H1 (cell line): Measurements from ENCODE around the gene MXD1. TPM values are rescaled to one million over a fixed set of nuclear protein-coding genes. Genes with fewer than 3 reads are reported as not detected.

Experiments used
- CTCF ChIA-PET: fragments of 300-600 bp; sonication (Branson Sonifier 250); formaldehyde crosslinking; loops from one replicate; lab custom pipeline; 2021; ENCODE audit not compliant: partially characterized antibody; lab: Charles Lee
- POLR2A ChIA-PET: fragments of 300-600 bp; sonication (Branson Sonifier 250); formaldehyde crosslinking; loops from one replicate; lab custom pipeline; 2021; ENCODE audit warnings: inconsistent platforms; ENCODE audit not compliant: partially characterized antibody; lab: Charles Lee
- DNase-seq, 2 experiments: peaks; one replicate each; pipeline versions ENCODE4 v3.0.0 to v3.0.0-alpha.2; 2010 to 2022; ENCODE audit warnings: low spot score in 2 of 2, low read depth in 1 of 2, mixed read lengths in 1 of 2
- FAIRE-seq: peaks from 2 replicates; lab custom pipeline; 2011; peaks lifted over from hg19 to GRCh38; lab: Jason Lieb, UNC
- H2AFZ ChIP-seq: 2 replicates; pipeline ENCODE4 v1.8.1; 2012; ENCODE audit warnings: low read length, inconsistent platforms
- H2AK5ac ChIP-seq: 2 replicates; pipeline ENCODE4 v1.6.1; 2013; ENCODE audit warnings: low read depth, low read length
- H2BK120ac ChIP-seq: replicated peaks from 2 replicates; pipeline ENCODE3; 2013; ENCODE audit warnings: low read depth, low read length, inconsistent platforms
- H2BK12ac ChIP-seq: 2 replicates; pipeline ENCODE4 v1.6.1; 2013; ENCODE audit warnings: low read depth, low read length
- H2BK15ac ChIP-seq: 2 replicates; pipeline ENCODE4 v1.6.1; 2013; ENCODE audit warnings: low read length
- H2BK20ac ChIP-seq: 2 replicates; pipeline ENCODE4 v1.6.1; 2013; ENCODE audit warnings: low read length
- H2BK5ac ChIP-seq: 2 replicates; pipeline ENCODE4 v1.6.1; 2013; ENCODE audit warnings: low read depth, low read length
- H3K14ac ChIP-seq: 2 replicates; pipeline ENCODE4 v1.6.1; 2013; ENCODE audit warnings: inconsistent platforms; ENCODE audit not compliant: insufficient read length
- H3K18ac ChIP-seq: 2 replicates; pipeline ENCODE4 v1.6.1; 2013; ENCODE audit warnings: low read length; ENCODE audit errors: extremely low read depth
- H3K23ac ChIP-seq: 2 replicates; pipeline ENCODE4 v1.6.1; 2013; ENCODE audit warnings: inconsistent platforms; ENCODE audit not compliant: insufficient read length
- H3K23me2 ChIP-seq: 2 replicates; pipeline ENCODE4 v1.6.1; 2013; ENCODE audit warnings: low read depth, low read length
- H3K27ac ChIP-seq: 2 replicates; pipeline ENCODE4 v1.6.1; 2011; ENCODE audit warnings: low read depth, low read length, inconsistent platforms
- H3K27me3 ChIP-seq, 4 experiments: replicated peaks in 1 of 4; 1 replicate in 1 of 4; 2 replicates in 3 of 4; pipeline versions ENCODE4 v1.6.1 to v1.8.1; 2011 to 2013; ENCODE audit warnings: low read length in 3 of 4, mild to moderate bottlenecking in 3 of 4, inconsistent platforms in 2 of 4, mixed read lengths in 2 of 4, moderate library complexity in 1 of 4; ENCODE audit not compliant: control insufficient read depth in 3 of 4, insufficient read depth in 3 of 4; ENCODE audit errors: extremely low read depth in 1 of 4
- H3K36me3 ChIP-seq, 4 experiments: 2 replicates each; pipeline versions ENCODE4 v1.6.1 to v1.8.1; 2011 to 2013; ENCODE audit warnings: mild to moderate bottlenecking in 4 of 4, low read length in 3 of 4, moderate library complexity in 2 of 4, control low read depth in 1 of 4, inconsistent platforms in 1 of 4; ENCODE audit not compliant: insufficient read depth in 4 of 4, control insufficient read depth in 2 of 4
- H3K4ac ChIP-seq: replicated peaks from 2 replicates; pipeline ENCODE3; 2013; ENCODE audit warnings: low read length, low read depth, mixed read lengths, inconsistent platforms; ENCODE audit not compliant: insufficient read length
- H3K4me1 ChIP-seq, 4 experiments: replicated peaks in 1 of 4; 1 replicate in 1 of 4; 2 replicates in 3 of 4; pipeline versions ENCODE4 v1.6.1 to v1.8.1; 2011 to 2013; ENCODE audit warnings: low read length in 3 of 4, inconsistent platforms in 2 of 4, mixed read lengths in 1 of 4; ENCODE audit not compliant: insufficient read depth in 4 of 4, control insufficient read depth in 3 of 4
- H3K4me2 ChIP-seq, 2 experiments: 2 replicates each; pipeline versions ENCODE4 v1.6.1 to v1.8.1; 2011 to 2013; ENCODE audit warnings: low read depth in 2 of 2, low read length in 2 of 2, control low read depth in 1 of 2, inconsistent platforms in 1 of 2, mild to moderate bottlenecking in 1 of 2; ENCODE audit not compliant: insufficient read depth in 1 of 2
- H3K4me3 ChIP-seq, 4 experiments: fragments of 200-600, 300-600 bp in 1 of 4; sonication (generic), shearing (Covaris generic), sonication (Bioruptor Twin) in 1 of 4; 2 replicates each; pipeline versions ENCODE4 v1.5.1 to v1.8.1; 2011 to 2016; ENCODE audit warnings: low read length in 4 of 4, low read depth in 3 of 4, control low read depth in 2 of 4, inconsistent platforms in 2 of 4, mild to moderate bottlenecking in 2 of 4, mixed read lengths in 1 of 4, moderate library complexity in 1 of 4; ENCODE audit not compliant: insufficient read depth in 2 of 4; ENCODE audit errors: extremely low read depth in 1 of 4
- H3K56ac ChIP-seq: replicated peaks from 2 replicates; pipeline ENCODE3; 2013; ENCODE audit warnings: low read depth, mild to moderate bottlenecking, mixed read lengths, low read length, inconsistent platforms; ENCODE audit not compliant: insufficient read length
- H3K79me1 ChIP-seq: 2 replicates; pipeline ENCODE4 v1.6.1; 2013; ENCODE audit warnings: low read depth, low read length, control low read depth
- H3K79me2 ChIP-seq, 2 experiments: 2 replicates each; pipeline versions ENCODE4 v1.6.1 to v1.8.1; 2012 to 2013; ENCODE audit warnings: low read length in 2 of 2, mild to moderate bottlenecking in 2 of 2, inconsistent platforms in 1 of 2; ENCODE audit not compliant: insufficient read depth in 2 of 2, control insufficient read depth in 1 of 2
- H3K9ac ChIP-seq, 4 experiments: replicated peaks in 1 of 4; 1 replicate in 1 of 4; 2 replicates in 3 of 4; pipeline versions ENCODE4 v1.6.1 to v1.8.1; 2011 to 2013; ENCODE audit warnings: low read depth in 3 of 4, low read length in 3 of 4, control low read depth in 2 of 4, mild to moderate bottlenecking in 2 of 4, moderate library complexity in 2 of 4, inconsistent platforms in 1 of 4; ENCODE audit errors: extremely low read depth in 1 of 4
- H3K9me3 ChIP-seq, 2 experiments: 2 replicates each; pipeline versions ENCODE4 v1.6.1 to v1.8.1; 2012 to 2013; ENCODE audit warnings: mild to moderate bottlenecking in 2 of 2, moderate library complexity in 2 of 2, control low read depth in 1 of 2, inconsistent platforms in 1 of 2, low read depth in 1 of 2, low read length in 1 of 2, mixed read lengths in 1 of 2; ENCODE audit not compliant: insufficient read depth in 2 of 2
- H4K20me1 ChIP-seq, 2 experiments: replicated peaks in 1 of 2; 2 replicates each; pipeline versions ENCODE3 to v1.8.1; 2011 to 2013; ENCODE audit warnings: inconsistent platforms in 2 of 2, low read length in 2 of 2, mild to moderate bottlenecking in 1 of 2; ENCODE audit not compliant: insufficient read depth in 2 of 2, control insufficient read depth in 1 of 2
- H4K5ac ChIP-seq: 2 replicates; pipeline ENCODE4 v1.6.1; 2013; ENCODE audit warnings: low read length, low read depth, mixed read lengths, inconsistent platforms; ENCODE audit not compliant: insufficient read length
- H4K8ac ChIP-seq: 2 replicates; pipeline ENCODE4 v1.8.0; 2013; ENCODE audit warnings: mild to moderate bottlenecking, moderate library complexity, low read length, inconsistent platforms; ENCODE audit not compliant: insufficient read depth; ENCODE audit errors: extremely low read depth
- H4K91ac ChIP-seq: replicated peaks from 2 replicates; pipeline ENCODE3; 2013; ENCODE audit warnings: low read length, mixed read lengths, inconsistent platforms; ENCODE audit not compliant: insufficient read length
- CBX8 ChIP-seq: fragments of 300-800, 300-1000 bp; sonication (generic); IDR thresholded peaks from 2 replicates; pipeline ENCODE4 v1.7.1; 2016; ENCODE audit warnings: low read depth, low read length, borderline replicate concordance
- RXRA ChIP-seq: IDR thresholded peaks from 2 replicates; pipeline ENCODE4 v1.6.1; 2011; ENCODE audit warnings: low read depth, mild to moderate bottlenecking, low read length, moderate library complexity; ENCODE audit not compliant: insufficient read depth
- WGBS, 2 experiments: shearing (Covaris generic) in 1 of 2; methylation state at CpG; one replicate each; pipeline versions ENCODE4 v1.1.6 to v1.1.7; 2013 to 2015; ENCODE audit warnings: low lambda C conversion rate in 2 of 2, mixed read lengths in 2 of 2, inconsistent platforms in 1 of 2, low coverage in 1 of 2, missing lambda C conversion rate in 1 of 2; ENCODE audit not compliant: insufficient replicate concordance in 2 of 2, insufficient coverage in 1 of 2, insufficient read length in 1 of 2; ENCODE audit errors: extremely low coverage in 1 of 2, missing lambda C conversion rate in 1 of 2; 5-methylcytosine and 5-hydroxymethylcytosine counted together
- polyA plus RNA-seq, 7 experiments: library from polyadenylated mRNA; depleted of rRNA in 3 of 7; stranded (reverse) in 5 of 7; unstranded in 2 of 7; fragments of >200 nt in 5 of 7; fragments of 200-250 nt in 2 of 7; gene quantifications; 1 replicate in 5 of 7; 2 replicates in 1 of 7; 4 replicates in 1 of 7; pipeline versions ENCODE4 v1.2.1 to v1.2.3, GENCODE V29; 2011 to 2013; ENCODE audit warnings: missing spikeins in 2 of 7, mixed read lengths in 2 of 7
- total RNA-seq: library from RNA; stranded (reverse); fragmentation: NEBNext Ultra II Directional; extraction: Animal tissue kit (Norgen Biotek cat#: 25700); gene quantifications from 2 replicates; pipeline ENCODE4 v1.2.1, GENCODE V29; 2021

The MXD1 gene
- total and polyA plus RNA-seq, 2 of the 8 experiments (the other 6 are each of a cell fraction or from before 2014, with no cell fraction given) = 1.6 to 2.6 TPM

GRCh38 chr2:69988086-69988635, 73.3 kb downstream of the MXD1 start:
- H2AK5ac ChIP-seq = no peak overlapping the region
- no peak overlapping the region for H3K23ac ChIP-seq
- no peak overlapping the region for H2BK12ac ChIP-seq
- no peaks in the 10 kb centered on the region for H3K79me2 ChIP-seq
- no peak overlapping the region for H3K4me2 ChIP-seq
- H3K14ac ChIP-seq = no peak overlapping the region
- FAIRE-seq (no peak), DNase-seq (no peak)
- POLR2A ChIA-PET = interaction anchor here (3.3 kb wide), 1 partner anchor 17 kb away, joined by 8 read pairs; no protein-coding TSS in a partner anchor
- 93% methylated on average over 5 of the region's 5 CpGs; no CpG with 5 or more reads in 1 of the 2 experiments for WGBS, 2 experiments
- peaks cover 0 to 3% (median 0%) of the 10 kb centered on the region in 4 experiments; a peak in 2 of 7 replicates for H3K4me1 ChIP-seq
- CTCF ChIA-PET = interaction anchor here (0.5 to 1.2 kb wide), 3 partner anchors 13 to 120 kb away, joined by 3 to 4 read pairs (median 3); no protein-coding TSS in a partner anchor
- no peak overlapping the region for H4K5ac ChIP-seq
- H3K4ac ChIP-seq = no peak overlapping the region
- H3K4me3 ChIP-seq = no peak overlapping the region
- H3K56ac ChIP-seq = no peak overlapping the region
- no peaks in the 10 kb centered on the region for H3K23me2 ChIP-seq
- H3K27me3 ChIP-seq = no peaks in the 10 kb centered on the region; a peak in 1 of 7 replicates
- H3K18ac ChIP-seq = no peak overlapping the region
- H3K27ac ChIP-seq = no peak overlapping the region
- H4K20me1 ChIP-seq = no peaks in the 10 kb centered on the region
- H2BK5ac ChIP-seq = no peak overlapping the region
- no peak overlapping the region for H3K9ac ChIP-seq
- H2BK120ac ChIP-seq = no peak overlapping the region
- peaks cover 0 to under 1% (median 0%) of the 10 kb centered on the region in 4 experiments; a peak in 1 of 8 replicates for H3K36me3 ChIP-seq
- no peak overlapping the region for H4K91ac ChIP-seq
- no peak overlapping the region for H2AFZ ChIP-seq
- H4K8ac ChIP-seq = no peak overlapping the region
- no peaks in the 10 kb centered on the region for H3K9me3 ChIP-seq
- H2BK20ac ChIP-seq = no peak overlapping the region
- no peak overlapping the region for H2BK15ac ChIP-seq
- no peaks in the 10 kb centered on the region for H3K79me1 ChIP-seq
- TF ChIP-seq CBX8 (no peak), RXRA (no peak)
